Eye (tissue), 1 donor: ENCODE measurements around the gene FBXL13.
"Not testable (repeated sequence)": the region's sequence is repeated elsewhere in the genome, so short reads cannot be mapped to it uniquely, and the experiment has no call there.

Experiments used
- DNase-seq: peaks from one replicate; pipeline ENCODE4 v3.0.0-alpha.2; 2015

The FBXL13 gene

GRCh38 chr7:102931757-102932156 lies 142.8 kb downstream of the FBXL13 start:
- DNase-seq: no peak

GRCh38 chr7:102927312-102927933 lies 147.2 kb downstream of the FBXL13 start:
- DNase-seq: no peak

- no peak for DNase-seq
Observed at GRCh38 chr7:102926783-102927140, 147.8 kb downstream of the FBXL13 start.

GRCh38 chr7:102925976-102926782 lies 148.4 kb downstream of the FBXL13 start:
- DNase-seq: peak; percentile 90

- DNase-seq: no peak
Observed at GRCh38 chr7:102918845-102919244, 155.8 kb downstream of the FBXL13 start.

GRCh38 chr7:102917436-102918353 lies 156.9 kb downstream of the FBXL13 start:
- DNase-seq: no peak

- no peak for DNase-seq
Observed at GRCh38 chr7:102916881-102917280, 157.7 kb downstream of the FBXL13 start.

GRCh38 chr7:102916426-102916825 lies 158.2 kb downstream of the FBXL13 start:
- no peak for DNase-seq

GRCh38 chr7:102914585-102914984 lies 160.0 kb downstream of the FBXL13 start:
- peak; percentile 70 for DNase-seq

- peak; percentile 30 for DNase-seq
Observed at GRCh38 chr7:102913826-102914225, 160.8 kb downstream of the FBXL13 start.

- peak; percentile 93 for DNase-seq
Observed at GRCh38 chr7:102912742-102913141, 161.9 kb downstream of the FBXL13 start, which contains the start of gene LRRC17. LRRC17 (plus strand) TSS chr7:102913000; CDS start chr7:102933914, 20,914 bp downstream.

GRCh38 chr7:102908676-102909075 lies 165.9 kb downstream of the FBXL13 start:
- no peak for DNase-seq

- not testable (repeated sequence) for DNase-seq
Observed at GRCh38 chr7:102903576-102903975, 171.0 kb downstream of the FBXL13 start.

GRCh38 chr7:102902052-102902451 lies 172.5 kb downstream of the FBXL13 start:
- not testable (repeated sequence) for DNase-seq

- no peak for DNase-seq
Observed at GRCh38 chr7:102898532-102898859, 176.1 kb downstream of the FBXL13 start.

- DNase-seq: no peak
Observed at GRCh38 chr7:102897856-102898531, 176.6 kb downstream of the FBXL13 start.

GRCh38 chr7:102897211-102897631 lies 177.4 kb downstream of the FBXL13 start:
- peak; percentile 27 for DNase-seq

GRCh38 chr7:102896585-102896984 lies 178.0 kb downstream of the FBXL13 start:
- no peak for DNase-seq

- no peak for DNase-seq
Observed at GRCh38 chr7:102895602-102896001, 179.0 kb downstream of the FBXL13 start.

- DNase-seq: no peak
Observed at GRCh38 chr7:102892631-102893278, 181.8 kb downstream of the FBXL13 start.

- no peak for DNase-seq
Observed at GRCh38 chr7:102891693-102892261, 182.8 kb downstream of the FBXL13 start.
